Activated CD8-positive, alpha-beta memory T cell treated with anti-CD3 and anti-CD28 coated beads for 36 hours (primary cell): ENCODE measurements around the gene PRSS3. TPM values are rescaled to one million over a fixed set of nuclear protein-coding genes. Genes with fewer than 3 reads are reported as not detected.
"Not testable (repeated sequence)": the region's sequence is repeated elsewhere in the genome, so short reads cannot be mapped to it uniquely, and the experiment has no call there.

Source experiments
- CTCF ChIA-PET: fragments of 350-600 bp; sonication (Branson Sonifier 250); formaldehyde crosslinking; loops from one replicate; lab custom pipeline; 2021; ENCODE audit warnings: antibody characterized with exemption; lab: Charles Lee
- POLR2A ChIA-PET: fragments of 350-600 bp; sonication (Branson Sonifier 250); formaldehyde crosslinking; loops from one replicate; lab custom pipeline; 2021; ENCODE audit warnings: antibody characterized with exemption; lab: Charles Lee
- total RNA-seq, 2 experiments: library from RNA; stranded (reverse); gene quantifications; one replicate each; pipeline ENCODE4 v1.2.3, GENCODE V29; 2021

PRSS3 gene
- total RNA-seq, 2 experiments from 2014 or later, result 1.3 TPM; not detected in 1

- ChIA-PET POLR2A (interaction anchor here (0.6 kb wide), 1 partner anchor 236 kb away, joined by 8 read pairs; no protein-coding TSS in a partner anchor), CTCF (interaction anchor here (0.6 kb wide), 1 partner anchor 223 kb away, joined by 3 read pairs; no protein-coding TSS in a partner anchor)
These were observed 13.6 kb upstream of the PRSS3 start for GRCh38 chr9:33781736-33782135.

- CTCF ChIA-PET, result interaction anchor here (0.5 kb wide), 1 partner anchor 61 kb away, joined by 7 read pairs; no protein-coding TSS in a partner anchor
- POLR2A ChIA-PET, result no interaction called here
These were observed 12.8 kb upstream of the PRSS3 start for GRCh38 chr9:33782395-33783152.

- POLR2A ChIA-PET, result no interaction called here
- CTCF ChIA-PET, result no interaction called here
These were observed 9.4 kb upstream of the PRSS3 start for GRCh38 chr9:33785914-33786313.

- ChIA-PET CTCF (no interaction called here), POLR2A (no interaction called here)
These were observed 8.7 kb upstream of the PRSS3 start for GRCh38 chr9:33786681-33787080.

GRCh38 chr9:33787839-33788238 is 7.5 kb upstream of the PRSS3 start:
- CTCF ChIA-PET, result interaction anchor here (2.0 kb wide), 1 partner anchor 9 kb away, joined by 5 read pairs; no protein-coding TSS in a partner anchor
- POLR2A ChIA-PET, result no interaction called here

- CTCF ChIA-PET, POLR2A ChIA-PET: not testable (repeated sequence)
These were observed 5.9 kb upstream of the PRSS3 start for GRCh38 chr9:33789429-33789828.

- POLR2A ChIA-PET, result no interaction called here
These were observed 4.2 kb upstream of the PRSS3 start for GRCh38 chr9:33791117-33791516.

GRCh38 chr9:33793496-33793895 is 1.9 kb upstream of the PRSS3 start:
- POLR2A ChIA-PET, CTCF ChIA-PET: not testable (repeated sequence)

More at GRCh38 chr9:33791117-33791516, 4.2 kb upstream of the PRSS3 start:
- CTCF ChIA-PET, result interaction anchor here (1.5 kb wide), 1 partner anchor 167 kb away, joined by 3 read pairs; no protein-coding TSS in a partner anchor

GRCh38 chr9:33794560-33794959 is 801 bp upstream of the PRSS3 start:
- ChIA-PET CTCF (no interaction called here), POLR2A (no interaction called here)

GRCh38 chr9:33795819-33796218 is 458 bp downstream of the PRSS3 start:
- CTCF ChIA-PET, result no interaction called here
- POLR2A ChIA-PET, result no interaction called here

GRCh38 chr9:33796679-33797078 is 1.3 kb downstream of the PRSS3 start:
- CTCF ChIA-PET, POLR2A ChIA-PET: not testable (repeated sequence)

GRCh38 chr9:33797837-33798236 is 2.5 kb downstream of the PRSS3 start:
- POLR2A ChIA-PET, result no interaction called here

GRCh38 chr9:33798545-33798944 is 3.2 kb downstream of the PRSS3 start:
- ChIA-PET POLR2A (no interaction called here), CTCF (interaction anchor here (1.5 kb wide), 1 partner anchor 20 kb away, joined by 3 read pairs; no protein-coding TSS in a partner anchor)

More at GRCh38 chr9:33797837-33798236, 2.5 kb downstream of the PRSS3 start:
- CTCF ChIA-PET, result no interaction called here

GRCh38 chr9:33799928-33800704 is 4.8 kb downstream of the PRSS3 start:
- ChIA-PET CTCF (no interaction called here), POLR2A (no interaction called here)

- POLR2A ChIA-PET, result no interaction called here
- CTCF ChIA-PET, result interaction anchor here (0.6 kb wide), 1 partner anchor 93 kb away, joined by 3 read pairs; no protein-coding TSS in a partner anchor
These were observed 5.5 kb downstream of the PRSS3 start for GRCh38 chr9:33800886-33801285.

- CTCF ChIA-PET, result not testable (repeated sequence)
These were observed 6.7 kb downstream of the PRSS3 start for GRCh38 chr9:33801943-33802500.

GRCh38 chr9:33804196-33804595 is 8.8 kb downstream of the PRSS3 start:
- POLR2A ChIA-PET, CTCF ChIA-PET: not testable (repeated sequence)

More at GRCh38 chr9:33801943-33802500, 6.7 kb downstream of the PRSS3 start:
- POLR2A ChIA-PET, result not testable (repeated sequence)

- POLR2A ChIA-PET, result not testable (repeated sequence)
- CTCF ChIA-PET, result interaction anchor here (0.6 kb wide), 1 partner anchor 30 kb away, joined by 3 read pairs; no protein-coding TSS in a partner anchor
These were observed 11.8 kb downstream of the PRSS3 start for GRCh38 chr9:33807156-33807555.

GRCh38 chr9:33808979-33809322 is 13.6 kb downstream of the PRSS3 start:
- POLR2A ChIA-PET, CTCF ChIA-PET: not testable (repeated sequence)

- ChIA-PET CTCF (no interaction called here), POLR2A (interaction anchor here (0.6 kb wide), 1 partner anchor 102 kb away, joined by 12 read pairs; no protein-coding TSS in a partner anchor)
These were observed 14.1 kb downstream of the PRSS3 start for GRCh38 chr9:33809506-33809905.
